Activated gamma-delta T cell treated with Interleukin-2 at 50 U/mL for 16 hours (primary cell): Measurements from ENCODE around the gene GOLGA1.
A peak's percentile ranks its signal among the peaks of the same experiment; 100 is the strongest.
"Not testable (repeated sequence)": the region's sequence is repeated elsewhere in the genome, so short reads cannot be mapped to it uniquely, and the experiment has no call there.

Source experiments
- DNase-seq: peaks from one replicate; pipeline ENCODE4 v3.0.0-alpha.2; 2020

The GOLGA1 gene, protein sequence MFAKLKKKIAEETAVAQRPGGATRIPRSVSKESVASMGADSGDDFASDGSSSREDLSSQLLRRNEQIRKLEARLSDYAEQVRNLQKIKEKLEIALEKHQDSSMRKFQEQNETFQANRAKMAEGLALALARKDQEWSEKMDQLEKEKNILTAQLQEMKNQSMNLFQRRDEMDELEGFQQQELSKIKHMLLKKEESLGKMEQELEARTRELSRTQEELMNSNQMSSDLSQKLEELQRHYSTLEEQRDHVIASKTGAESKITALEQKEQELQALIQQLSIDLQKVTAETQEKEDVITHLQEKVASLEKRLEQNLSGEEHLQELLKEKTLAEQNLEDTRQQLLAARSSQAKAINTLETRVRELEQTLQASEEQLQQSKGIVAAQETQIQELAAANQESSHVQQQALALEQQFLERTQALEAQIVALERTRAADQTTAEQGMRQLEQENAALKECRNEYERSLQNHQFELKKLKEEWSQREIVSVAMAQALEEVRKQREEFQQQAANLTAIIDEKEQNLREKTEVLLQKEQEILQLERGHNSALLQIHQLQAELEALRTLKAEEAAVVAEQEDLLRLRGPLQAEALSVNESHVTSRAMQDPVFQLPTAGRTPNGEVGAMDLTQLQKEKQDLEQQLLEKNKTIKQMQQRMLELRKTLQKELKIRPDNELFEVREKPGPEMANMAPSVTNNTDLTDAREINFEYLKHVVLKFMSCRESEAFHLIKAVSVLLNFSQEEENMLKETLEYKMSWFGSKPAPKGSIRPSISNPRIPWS

DNA sequence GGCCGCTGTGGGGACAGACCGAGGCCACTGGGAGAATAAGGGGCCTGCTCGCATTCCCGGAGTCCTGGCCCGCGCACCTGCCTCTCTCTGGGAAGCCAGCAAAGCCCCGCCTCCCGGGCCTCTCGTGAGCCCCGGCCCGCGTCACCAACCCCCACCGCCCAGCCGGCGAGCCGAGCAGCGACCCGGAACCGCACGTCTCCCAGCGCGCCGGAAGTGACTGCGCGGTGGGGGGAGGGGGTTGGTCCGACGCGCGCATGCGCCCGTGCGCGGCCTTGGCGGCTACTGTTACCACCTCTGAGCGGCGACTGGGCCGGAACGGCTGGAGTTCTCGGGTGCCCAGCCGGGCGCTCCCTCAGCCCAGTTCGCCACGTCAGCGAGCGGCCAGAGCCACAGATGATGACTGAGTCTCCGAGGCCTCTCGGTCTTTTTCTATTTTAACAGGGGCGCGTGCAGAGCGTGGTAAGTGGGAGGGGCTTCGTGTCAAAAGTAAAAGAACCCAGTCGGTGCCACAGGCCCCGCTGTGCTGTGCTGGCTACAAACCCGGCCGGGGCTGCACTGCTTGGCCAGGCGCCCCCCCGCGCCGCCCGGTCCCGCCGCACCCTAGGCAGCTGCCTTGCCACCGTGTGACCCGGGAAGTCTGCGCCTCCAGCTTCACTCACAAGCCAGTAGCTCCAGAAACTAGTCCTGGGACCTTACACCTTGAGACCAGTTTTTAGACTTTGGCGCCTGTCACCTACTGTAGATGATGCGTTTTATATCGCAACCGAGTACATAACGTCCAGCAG, at the start of gene GOLGA1:
TSS of gene GOLGA1 (minus strand) at position 190 of the 785 bp plus-strand sequence. CDS start 2,372 bp downstream, outside the sequence.
- DNase-seq = peak; percentile 90

DNA sequence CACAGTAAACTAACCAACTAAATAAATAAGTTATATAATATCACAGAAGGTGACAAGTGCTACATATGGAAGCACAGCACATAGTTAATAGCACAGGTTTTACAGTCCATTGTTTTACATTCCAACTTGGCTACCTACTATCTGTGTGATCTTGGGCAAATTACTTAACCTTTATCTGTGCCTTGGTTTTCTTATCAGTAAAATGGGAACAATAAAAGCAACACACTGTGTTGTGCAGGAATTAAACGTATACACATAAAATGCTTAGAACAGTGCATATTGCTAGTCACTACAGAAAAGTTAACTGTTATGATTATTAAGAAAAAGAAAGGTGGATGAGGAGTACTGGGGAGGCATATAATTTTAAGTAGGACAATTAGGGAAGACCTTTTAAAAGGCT, 42.8 kb upstream of the GOLGA1 start:
- no peak for DNase-seq

DNA sequence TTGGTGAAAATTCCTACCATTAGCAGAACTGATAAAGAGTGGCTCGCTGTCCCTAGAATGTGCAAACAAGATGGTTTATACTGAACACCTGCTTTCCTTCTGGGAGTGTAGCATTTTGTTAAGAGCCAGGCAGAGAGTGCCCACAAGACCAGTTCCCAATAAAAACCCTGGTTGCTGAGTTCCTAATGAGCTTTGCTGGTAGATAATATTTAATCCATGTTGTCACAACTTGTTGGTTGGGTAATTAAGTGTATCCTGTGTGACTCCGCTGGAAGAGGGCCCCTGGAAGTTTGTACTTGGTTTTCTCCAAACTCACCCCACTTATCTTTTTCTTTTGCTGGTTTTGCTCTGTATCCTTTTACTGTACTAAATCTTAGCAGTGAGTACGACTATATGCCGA, 39.5 kb upstream of the GOLGA1 start:
- DNase-seq = no peak

DNA sequence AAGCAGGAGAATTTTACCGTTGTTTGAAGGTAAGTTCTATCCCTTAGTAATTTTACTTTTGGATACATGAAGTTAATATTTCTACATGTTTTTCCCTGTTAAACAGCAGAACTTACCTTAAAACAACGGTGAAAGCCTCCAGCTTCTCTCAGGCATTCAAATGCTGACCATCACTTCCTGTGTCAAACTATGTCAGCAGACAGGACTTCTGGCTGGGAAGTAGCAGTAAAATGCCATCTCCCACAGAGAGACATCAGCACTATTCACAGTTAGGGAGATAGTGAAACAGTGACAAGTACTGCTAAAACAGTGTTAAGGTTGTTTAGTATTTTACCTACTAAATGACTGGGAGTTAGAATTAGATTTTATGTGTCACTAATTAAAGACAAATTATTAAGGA, 34.2 kb upstream of the GOLGA1 start:
- no peak for DNase-seq

DNA sequence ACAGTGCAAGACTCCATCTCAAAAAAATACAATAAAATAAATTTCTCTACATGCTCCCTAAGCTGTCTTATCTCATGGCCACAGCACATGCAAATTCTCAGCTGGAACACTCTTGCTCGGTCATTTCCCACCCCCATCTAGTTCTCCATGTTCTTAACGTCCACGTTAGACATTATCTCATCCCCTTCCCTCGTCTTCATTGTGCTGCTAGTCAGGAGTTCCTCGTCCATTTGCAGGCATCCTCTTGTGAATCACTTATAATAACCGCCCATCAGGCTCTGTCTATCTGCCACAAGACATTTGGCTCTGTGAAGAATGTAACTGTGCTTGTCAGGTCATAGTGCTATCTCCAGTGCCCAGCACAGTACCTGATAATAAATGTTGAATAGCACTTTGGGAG, 32.9 kb upstream of the GOLGA1 start:
- no peak for DNase-seq

DNA sequence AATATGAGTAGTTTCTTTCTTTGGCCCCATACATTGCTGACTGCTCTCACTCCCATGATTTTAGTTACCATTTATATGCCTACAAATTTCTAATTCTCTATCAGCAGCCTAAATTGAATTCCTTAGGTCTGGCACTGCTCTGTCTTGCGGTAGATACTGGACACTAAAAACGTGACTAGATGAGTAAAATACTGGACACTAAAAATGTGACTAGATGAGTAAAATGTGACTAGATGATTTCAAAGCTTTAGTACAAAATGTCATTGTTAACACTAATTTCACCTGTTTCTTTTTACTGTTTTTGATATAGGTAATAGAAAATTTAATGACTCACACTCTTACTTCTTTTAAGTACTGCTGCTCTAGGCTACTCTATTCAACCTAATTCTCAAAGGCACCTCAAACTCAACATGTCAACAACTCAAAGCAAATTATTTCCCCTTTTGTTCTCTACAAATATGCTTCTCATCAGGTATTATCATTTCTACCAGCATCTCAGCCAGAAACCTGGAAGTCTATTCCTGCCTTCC, 31.4 kb upstream of the GOLGA1 start:
- DNase-seq = no peak

DNA sequence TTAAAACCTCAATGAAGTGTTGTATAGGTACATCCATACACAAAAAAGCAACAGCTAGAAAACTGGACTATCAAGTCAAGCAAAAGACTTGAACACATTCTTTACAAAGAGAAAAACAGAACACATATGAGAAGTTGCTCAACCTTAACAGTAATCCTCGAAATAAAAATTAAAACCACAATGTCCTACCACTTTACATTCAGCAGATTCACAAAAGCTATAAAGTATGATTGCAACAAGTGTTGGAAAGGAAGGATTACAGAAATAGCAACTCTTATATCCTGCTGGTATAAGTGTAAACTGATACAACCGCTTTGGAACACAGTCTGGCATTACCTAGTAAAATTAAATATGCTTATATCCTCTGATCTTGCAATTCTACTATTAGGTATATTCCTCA, 28.5 kb upstream of the GOLGA1 start:
- DNase-seq = no peak

DNA sequence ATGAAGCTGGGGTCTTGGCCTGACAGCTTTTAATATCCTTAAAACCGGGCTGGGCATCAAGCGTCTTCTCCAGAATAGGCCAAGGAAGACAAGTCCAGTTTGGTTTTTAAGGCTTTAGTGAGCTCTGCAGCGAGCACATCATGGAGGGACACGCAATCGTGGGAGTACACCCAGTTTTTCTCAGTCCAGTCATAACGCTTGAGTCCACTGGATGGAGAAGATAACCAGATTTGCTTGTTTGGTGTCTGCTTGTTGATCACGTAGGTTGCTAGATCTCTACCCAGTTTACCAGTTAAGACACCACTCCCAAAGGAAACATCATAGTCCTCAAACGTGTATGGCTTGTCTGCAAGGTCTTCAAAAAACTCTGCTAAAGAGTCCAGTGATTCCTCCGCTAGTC, 27.4 kb upstream of the GOLGA1 start:
- DNase-seq = no peak

DNA sequence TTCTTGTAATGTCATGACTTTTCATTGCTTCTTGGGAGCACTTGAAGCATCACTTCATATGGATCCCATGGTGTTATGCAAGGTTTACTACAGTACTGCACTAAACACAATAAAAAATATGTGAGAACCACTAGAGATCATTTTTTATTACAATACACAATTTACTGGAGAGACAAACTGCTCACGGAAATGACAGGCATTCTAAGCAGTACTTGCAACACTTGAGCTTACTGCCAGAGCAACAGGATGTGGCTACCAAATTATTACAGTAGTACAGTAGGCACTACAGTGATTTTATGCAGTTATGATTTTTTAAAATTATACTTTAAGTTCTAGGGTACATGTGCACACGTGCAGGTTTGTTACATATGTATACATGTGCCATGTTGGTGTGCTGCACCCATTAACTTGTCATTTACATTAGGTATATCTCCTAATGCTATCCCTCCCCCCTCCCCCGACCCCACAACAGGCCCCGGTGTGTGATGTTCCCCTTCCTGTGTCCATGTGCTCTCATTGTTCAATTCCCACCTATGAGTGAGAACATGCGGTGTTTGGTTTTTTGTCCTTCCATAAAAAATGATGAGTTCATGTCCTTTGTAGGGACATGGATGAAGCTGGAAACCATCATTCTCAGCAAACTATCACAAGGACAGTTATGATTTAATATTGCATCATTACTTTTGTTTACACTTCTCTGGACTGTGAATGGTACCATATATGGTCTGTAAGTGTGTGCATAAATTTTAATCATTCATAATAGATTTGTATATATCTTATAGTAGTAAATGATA, 25.1 kb upstream of the GOLGA1 start:
- DNase-seq = peak; percentile 9

DNA sequence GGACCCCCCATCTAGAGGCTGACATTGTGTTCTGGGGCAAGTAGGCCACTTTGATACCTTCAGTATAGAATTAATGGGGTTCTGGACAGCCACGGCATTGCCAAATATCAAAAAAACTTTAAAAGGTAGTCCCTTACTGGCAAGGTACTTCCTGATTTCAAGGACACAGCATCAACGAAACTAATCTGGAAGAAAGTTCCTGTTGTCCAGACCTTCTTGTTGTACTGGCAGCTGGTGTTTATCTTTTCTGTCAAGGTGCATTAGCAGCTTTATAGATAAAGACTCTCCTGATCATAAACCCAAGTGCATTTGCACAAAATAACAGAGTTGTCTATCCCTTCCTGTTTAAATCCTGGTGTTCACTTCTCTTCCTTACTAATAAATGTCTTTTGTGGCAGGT, 23.7 kb upstream of the GOLGA1 start:
- DNase-seq = no peak

DNA sequence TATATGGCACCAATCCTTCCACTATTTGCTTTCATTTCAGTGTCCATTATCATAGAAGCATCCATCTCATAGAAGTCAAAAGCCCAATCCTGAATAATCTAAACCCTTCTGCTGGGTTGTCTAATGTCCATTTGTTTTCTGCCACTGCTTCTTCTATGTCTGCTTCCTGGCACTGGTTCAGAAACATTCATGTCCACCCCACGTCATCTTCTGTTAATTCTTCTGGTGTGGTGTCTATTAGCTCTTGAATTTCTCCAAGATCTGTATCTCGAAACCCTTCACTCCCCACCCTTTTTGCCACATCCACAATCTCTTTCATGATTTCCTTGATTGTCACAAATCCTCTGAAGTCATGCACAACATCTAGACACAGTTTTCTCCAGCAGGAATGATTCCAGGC, 23.2 kb upstream of the GOLGA1 start:
- DNase-seq = no peak

DNA sequence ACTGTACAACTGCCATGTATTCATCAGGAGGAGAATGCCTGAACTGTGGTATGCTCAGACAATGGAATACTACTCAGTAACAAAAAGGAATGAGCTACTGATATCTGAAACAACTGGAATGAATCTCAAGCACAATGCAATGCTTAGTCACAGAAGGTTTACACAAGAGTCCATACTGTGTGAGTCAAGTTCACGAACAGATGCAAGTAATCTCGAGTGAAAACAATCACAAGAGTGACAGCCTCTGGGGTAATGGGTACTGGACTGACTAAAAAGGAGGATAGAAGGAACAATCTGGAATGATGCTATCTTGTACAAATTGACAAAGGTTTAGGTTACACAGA, 19.5 kb upstream of the GOLGA1 start:
- DNase-seq = no peak

DNA sequence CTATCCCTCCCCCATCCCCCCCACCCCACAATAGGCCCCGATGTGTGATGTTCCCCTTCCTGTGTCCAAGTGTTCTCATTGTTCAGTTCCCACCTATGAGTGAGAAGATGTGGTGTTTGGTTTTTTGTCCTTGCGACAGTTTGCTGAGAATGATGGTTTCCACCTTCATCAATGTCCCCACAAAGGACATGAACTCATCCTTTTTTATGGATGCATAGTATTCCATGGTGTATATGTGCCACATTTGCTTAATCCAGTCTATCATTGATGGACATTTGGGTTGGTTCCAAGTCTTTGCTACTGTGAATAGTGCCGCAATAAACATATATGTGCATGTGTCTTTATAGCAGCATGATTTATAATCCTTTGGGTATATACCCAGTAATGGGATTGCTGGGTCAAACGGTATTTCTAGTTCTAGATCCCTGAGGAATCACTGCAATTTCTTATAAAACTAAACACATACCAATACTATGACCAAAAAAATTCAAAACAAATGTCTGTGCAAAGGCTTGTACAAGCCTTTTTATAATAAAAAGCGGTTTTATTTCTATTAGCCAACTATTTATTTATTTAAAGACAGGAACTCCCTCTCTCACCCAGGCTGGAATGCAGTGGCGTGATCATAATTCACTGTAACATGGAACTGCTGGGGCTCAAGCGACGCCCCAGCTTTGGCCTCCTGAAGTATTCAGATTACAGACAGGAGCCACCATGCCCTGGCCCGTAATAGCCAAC, 19.0 kb upstream of the GOLGA1 start:
- DNase-seq = not testable (repeated sequence)

DNA sequence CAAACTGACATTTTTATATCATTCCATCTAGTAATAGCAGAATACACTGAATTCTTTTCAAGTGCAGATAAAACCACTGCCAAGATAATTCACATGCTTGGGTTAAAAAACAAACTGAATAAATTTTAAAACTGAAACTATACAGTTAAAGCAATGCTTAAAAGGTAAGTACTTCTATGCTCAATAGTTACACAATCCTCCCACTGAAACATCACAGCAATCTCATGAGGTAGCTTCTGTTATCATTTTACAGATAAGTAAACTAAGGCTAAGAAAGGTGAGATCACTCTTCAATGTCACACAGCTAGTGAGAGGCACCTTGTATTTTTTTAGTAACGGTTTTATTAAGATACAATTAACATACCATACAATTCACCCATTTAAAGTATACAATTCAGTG, 13.4 kb upstream of the GOLGA1 start:
- no peak for DNase-seq

DNA sequence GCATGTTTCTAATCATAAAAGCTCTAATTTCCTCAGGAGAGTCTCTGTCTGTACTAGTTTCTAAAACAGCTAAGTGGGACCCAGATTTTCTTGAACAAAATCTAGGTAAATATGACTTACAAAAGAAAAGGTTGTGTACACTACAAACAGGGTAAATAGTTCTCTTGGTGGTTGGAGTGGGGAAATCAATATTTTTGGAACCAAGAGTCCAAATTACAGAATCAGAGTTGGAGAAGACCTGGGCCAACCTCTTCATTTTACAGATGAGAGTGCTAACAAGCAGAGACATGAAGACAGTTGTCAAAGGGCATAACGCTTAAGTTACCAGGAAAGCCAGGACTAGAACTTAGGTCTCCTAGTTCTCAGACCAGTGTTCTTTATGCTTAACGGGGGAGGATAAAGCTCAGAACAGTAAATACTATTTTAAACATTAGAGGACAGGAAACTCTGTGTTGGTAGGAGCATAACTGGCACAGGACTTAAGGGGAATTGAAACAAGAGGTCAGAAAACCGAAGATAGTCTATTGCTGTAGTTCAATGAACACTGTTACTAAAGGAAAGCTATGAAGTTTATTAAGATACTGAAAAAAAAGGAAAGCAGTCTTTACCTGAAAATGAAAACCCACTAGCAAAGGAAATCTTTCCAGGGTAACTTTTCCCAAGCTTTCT, 9.3 kb upstream of the GOLGA1 start:
- no peak for DNase-seq

DNA sequence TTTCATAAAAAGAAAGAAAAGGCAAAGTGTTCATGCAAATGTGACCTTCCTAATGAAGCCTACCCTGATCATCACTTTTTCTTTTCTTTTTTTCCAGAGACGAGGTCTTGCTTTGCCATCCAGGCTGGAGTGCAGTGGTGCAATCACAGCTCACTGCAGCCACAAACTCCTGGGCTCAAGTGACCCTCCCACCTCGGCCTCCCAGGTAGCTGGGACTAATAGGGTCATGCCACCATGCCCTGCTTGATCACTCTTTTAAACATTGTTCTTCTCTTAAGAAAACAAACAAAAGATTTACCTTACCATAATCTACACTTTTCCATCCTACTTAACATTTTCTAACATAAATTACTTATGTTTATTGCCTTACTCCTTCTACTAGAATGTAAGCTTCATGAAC, 8.5 kb upstream of the GOLGA1 start:
- no peak for DNase-seq

DNA sequence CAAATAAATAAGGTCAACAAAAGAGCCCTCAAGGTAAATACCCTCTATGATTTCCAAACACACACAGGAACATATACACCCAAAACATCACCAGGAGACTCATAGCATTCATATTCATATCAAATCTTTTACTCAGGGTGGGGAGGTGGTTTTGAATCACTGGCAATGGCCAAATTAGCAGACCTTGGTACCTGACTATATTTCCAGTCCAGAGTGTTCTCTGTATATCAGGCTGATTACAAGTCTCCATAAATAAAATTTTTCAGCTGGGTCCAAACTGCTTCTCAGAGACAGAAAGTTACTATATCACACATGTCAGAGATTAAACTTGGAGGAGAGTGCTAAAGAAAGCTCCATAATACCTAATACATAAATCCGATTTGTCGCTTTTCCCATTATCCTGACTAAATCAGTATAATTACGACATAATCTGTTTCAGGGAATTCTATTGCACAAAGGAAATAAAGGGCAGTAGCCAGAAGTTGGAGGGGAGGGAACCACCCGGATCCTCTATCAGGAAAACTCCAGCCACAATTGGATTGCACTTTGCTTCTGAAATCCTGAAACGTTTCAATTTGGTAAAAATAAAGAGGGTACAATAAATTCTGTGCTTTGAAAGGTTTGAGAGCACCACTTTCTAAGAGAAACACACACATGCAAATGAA, 7.0 kb upstream of the GOLGA1 start:
- no peak for DNase-seq

DNA sequence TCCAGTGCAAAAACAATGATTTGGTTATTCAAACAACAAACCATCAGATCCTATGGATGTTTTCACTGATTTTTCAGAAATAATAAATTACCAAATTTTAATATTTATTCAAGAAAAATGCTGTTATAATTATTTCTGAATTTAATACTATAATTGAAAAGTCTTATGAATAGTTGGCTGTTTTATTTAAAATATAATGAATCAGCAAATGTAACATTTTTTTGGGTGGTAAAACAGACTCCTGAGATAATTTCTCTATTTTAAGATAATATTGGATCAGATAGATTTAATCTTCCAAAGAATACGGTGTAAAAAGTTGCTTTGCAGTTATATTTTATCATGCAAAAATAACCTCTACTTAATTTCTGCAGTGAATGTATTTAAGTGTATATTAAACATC, 5.3 kb upstream of the GOLGA1 start:
- DNase-seq = no peak

DNA sequence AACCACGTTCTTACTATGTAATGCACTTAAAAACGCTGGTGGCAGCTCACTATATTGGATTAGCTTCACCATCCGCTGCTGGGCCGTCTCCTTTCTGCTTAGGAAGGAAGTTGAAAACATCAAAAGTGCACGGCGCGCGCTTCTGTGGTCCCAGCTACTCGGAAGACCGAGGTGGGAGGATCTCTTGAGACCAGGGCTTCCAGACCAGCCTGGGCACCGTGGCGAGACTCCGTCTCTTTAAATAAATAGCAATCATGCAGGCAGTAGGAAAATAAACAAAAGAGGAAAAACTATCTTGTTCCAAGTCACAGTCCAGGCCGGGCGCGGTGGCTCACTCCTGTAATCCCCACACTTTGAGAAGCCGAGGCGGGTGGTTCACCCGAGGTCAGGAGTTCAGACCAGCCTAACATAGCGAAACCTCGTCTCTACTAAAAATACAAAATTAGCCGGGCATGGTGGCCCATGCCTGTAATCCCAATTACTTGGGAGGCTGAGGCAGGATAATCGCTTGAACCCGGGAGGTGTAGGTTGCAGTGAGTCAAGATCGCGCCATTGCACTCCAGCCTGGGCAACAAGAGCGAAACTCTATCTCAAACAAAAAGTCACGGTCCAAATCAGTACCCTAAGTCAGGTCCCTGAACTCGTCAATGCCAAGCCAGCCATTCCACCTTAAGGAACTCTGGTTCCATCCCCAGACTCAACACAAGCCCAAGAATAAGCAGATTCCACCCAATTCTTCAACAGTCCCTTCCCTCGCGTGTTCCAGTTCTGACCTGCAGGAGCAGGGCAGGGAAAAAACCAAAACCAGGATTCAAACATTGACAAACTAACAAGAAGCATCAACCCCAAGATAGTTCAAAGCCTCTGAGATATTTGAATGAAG, 1.0 kb upstream of the GOLGA1 start:
- peak; percentile 66 for DNase-seq

DNA sequence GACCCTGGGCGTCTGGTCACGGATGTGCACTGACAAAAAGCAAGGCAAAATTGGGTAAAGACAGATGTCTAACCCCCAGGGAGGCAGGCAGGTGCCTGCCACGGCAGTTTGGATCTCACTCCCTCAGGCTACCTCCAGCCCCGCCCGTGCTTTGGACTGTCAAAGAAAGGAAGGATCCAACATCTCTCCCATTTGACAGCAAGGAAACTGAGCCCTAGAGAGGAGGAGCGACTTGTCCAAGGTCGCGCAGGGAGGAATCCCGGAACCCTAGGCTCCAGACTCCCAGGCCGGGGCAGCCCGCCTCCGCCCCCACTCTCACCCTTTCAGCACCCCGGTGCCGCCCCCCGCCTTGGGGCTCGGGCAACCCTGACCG, 376 bp downstream of the GOLGA1 start:
- no peak for DNase-seq
